ENCODE measurements around the gene DERL3. TPM values are rescaled to one million over a fixed set of nuclear protein-coding genes. Genes with fewer than 3 reads are reported as not detected.

The DERL3 gene
- total RNA-seq, 2 experiments from 2014 or later = 0.66 to 0.98 TPM

- Mint-ChIP-seq H3K27me3 (no peaks in the 10 kb centered on the region), H3K36me3 (ENCODE audit: low read depth) (peaks cover 8% of the 10 kb centered on the region), H3K27ac (peak overlapping the region; percentile 82), H3K4me3 (peak overlapping the region; percentile 97), H3K9me3 (no peaks in the 10 kb centered on the region), H3K4me1 (ENCODE audit: low read depth) (peaks cover 20% of the 10 kb centered on the region)
- ATAC-seq (ENCODE audit: poor library complexity) = no peak
- Histone ChIP-seq H3K9me3 (ENCODE audit: control insufficient read depth in 1 of 2, insufficient read depth in 1 of 2, low read length in 2 of 2) (no peaks in the 10 kb centered on the region), H3K27ac (ENCODE audit: low read depth in 1 of 2, low read length in 2 of 2) (peak overlapping the region in 1 of 2 donors; percentile 56), H3K27me3 (ENCODE audit: control insufficient read depth in 1 of 2, insufficient read depth in 2 of 2, low read length in 2 of 2) (no peaks in the 10 kb centered on the region), H3K4me1 (ENCODE audit: insufficient read depth, low read length) (peaks cover 25% of the 10 kb centered on the region), H3K4me3 (ENCODE audit: low read length) (peak overlapping the region; percentile 87), H3K36me3 (ENCODE audit: insufficient read depth, low read length) (no peaks in the 10 kb centered on the region)
- no peak for TF ChIP-seq CTCF (IDR thresholded peaks at IDR 0.05)
- intact Hi-C loops (cut with DNase I, micrococcal nuclease) = loop anchor here in 1 of 2 experiments (5.0 kb wide), 2 partner anchors 34 to 71 kb away; partner anchors contain the start of genes MIF and SMARCB1
- DNase-seq = no peak
- ChIA-PET POLR2A (interaction anchor here (1.2 to 2.8 kb wide), 7 partner anchors 9 to 296 kb away, joined by 3 to 44 read pairs (median 8); partner anchors contain the start of genes DERL3, MIF and SMARCB1), CTCF (interaction anchor here (1.4 to 2.9 kb wide), 3 partner anchors 10 to 87 kb away, joined by 3 to 33 read pairs (median 7); no protein-coding TSS in a partner anchor)
Observed at GRCh38 chr22:23858484-23858815, 19.6 kb upstream of the DERL3 start.

- Histone ChIP-seq H3K4me3 (ENCODE audit: low read length) (peak within 1 kb of the TSS; percentile 87), H3K27me3 (ENCODE audit: control insufficient read depth in 1 of 2, insufficient read depth in 2 of 2, low read length in 2 of 2) (no peaks in the 10 kb centered on the region), H3K9me3 (ENCODE audit: control insufficient read depth in 1 of 2, insufficient read depth in 1 of 2, low read length in 2 of 2) (no peaks in the 10 kb centered on the region), H3K4me1 (ENCODE audit: insufficient read depth, low read length) (peaks cover 25% of the 10 kb centered on the region), H3K36me3 (ENCODE audit: insufficient read depth, low read length) (no peaks in the 10 kb centered on the region), H3K27ac (ENCODE audit: low read depth in 1 of 2, low read length in 2 of 2) (peak within 1 kb of the TSS; percentile 56 to 61)
- Mint-ChIP-seq H3K9me3 (no peaks in the 10 kb centered on the region), H3K4me3 (peak within 1 kb of the TSS; percentile 97), H3K4me1 (ENCODE audit: low read depth) (peaks cover 20% of the 10 kb centered on the region), H3K27me3 (no peaks in the 10 kb centered on the region), H3K36me3 (ENCODE audit: low read depth) (peaks cover 8% of the 10 kb centered on the region), H3K27ac (peak within 1 kb of the TSS; percentile 82)
- intact Hi-C loops (cut with DNase I, micrococcal nuclease) = loop anchor here in 1 of 2 experiments (5.0 kb wide), 2 partner anchors 34 to 71 kb away; partner anchors contain the start of genes MIF and SMARCB1
- ChIA-PET POLR2A (interaction anchor here (0.6 to 2.8 kb wide), 26 partner anchors 8 to 697 kb away, joined by 3 to 44 read pairs (median 4); partner anchors contain the start of genes CABIN1, CHCHD10, DERL3 and GUCD1), CTCF (interaction anchor here (0.8 to 2.9 kb wide), 7 partner anchors 9 to 153 kb away, joined by 3 to 33 read pairs (median 3); partner anchors contain the start of genes CABIN1 and MIF)
- DNase-seq = peak; percentile 85 to 99 (median 92)
- TF ChIP-seq CTCF (IDR thresholded peaks at IDR 0.05) = no peak
- peak; percentile 93 for ATAC-seq (ENCODE audit: poor library complexity)
Observed at GRCh38 chr22:23857606-23858483, 19.0 kb upstream of the DERL3 start, which contains the start of gene SLC2A11. Gene SLC2A11 (plus strand): TSS chr22:23857875. CDS start chr22:23858000, 125 bp downstream.
